Tibial nerve (tissue), 4 donors: Measurements from ENCODE around the gene PITPNM3.

Experiments used
- CTCF ChIP-seq, 5 experiments: fragments of 200-600 bp in 3 of 5; fragments of 450-650 bp in 2 of 5; sonication (generic) in 3 of 5; IDR thresholded peaks; one replicate each; pipeline ENCODE4 v1.5.1; 2016 to 2019; ENCODE audit warnings: antibody characterized with exemption in 5 of 5, mild to moderate bottlenecking in 3 of 5, moderate library complexity in 2 of 5
- EP300 ChIP-seq, 2 donors: sonication (generic); formaldehyde crosslinking; IDR thresholded peaks; one replicate each; pipeline ENCODE4 v1.6.1; 2017; ENCODE audit warnings: antibody characterized with exemption in 2 of 2, mild to moderate bottlenecking in 1 of 2
- POLR2A ChIP-seq, 2 donors: fragments of 450-650 bp; IDR thresholded peaks; one replicate each; pipeline ENCODE4 v1.6.1; 2017; ENCODE audit warnings: antibody characterized with exemption in 2 of 2, mild to moderate bottlenecking in 2 of 2, moderate library complexity in 2 of 2

DNA sequence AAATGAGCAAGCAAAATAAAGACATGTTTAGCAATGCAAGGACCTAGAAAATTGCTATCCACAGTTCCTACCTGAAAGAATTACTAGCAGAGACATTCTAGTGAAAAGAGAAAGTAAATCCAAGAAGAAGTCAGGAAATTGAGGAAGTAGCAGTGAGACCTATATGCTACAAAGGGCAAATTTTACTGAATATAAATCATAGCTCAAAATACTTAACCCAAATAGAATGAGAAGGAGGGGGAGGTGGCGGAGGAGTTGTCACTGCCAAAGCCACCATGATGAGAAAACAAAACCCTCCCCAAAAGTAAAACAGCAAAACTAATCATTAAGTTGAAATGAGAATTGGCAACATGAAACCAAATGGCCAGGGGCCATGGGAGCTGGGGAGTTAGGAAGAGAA, 39.3 kb downstream of the PITPNM3 start:
- TF ChIP-seq CTCF (IDR thresholded peaks at IDR 0.05) (no peak), EP300 (IDR thresholded peaks at IDR 0.05) (no peak), POLR2A (IDR thresholded peaks at IDR 0.05) (no peak)
